Upper lobe of left lung (tissue), 6 donors: ENCODE results near the gene AMBP. TPM values are rescaled to one million over a fixed set of nuclear protein-coding genes. Genes with fewer than 3 reads are reported as not detected.

ENCODE experiments used
- ATAC-seq, 2 donors: fragments of 200-7000 bp; cut with Tn5 transposase; one replicate each; pipeline ENCODE4 v1.9.1; 2022; ENCODE audit warnings: mild to moderate bottlenecking in 2 of 2, moderate library complexity in 2 of 2; ENCODE audit not compliant: low FRiP score in 2 of 2
- DNase-seq, 2 donors: peaks; one replicate each; pipeline ENCODE4 v3.0.0-alpha.2; 2019 to 2020
- H3K27ac ChIP-seq, 4 donors: fragments of 200-600 bp; sonication (generic); one replicate each; pipeline ENCODE4 v1.5.1; 2016 to 2019
- H3K27me3 ChIP-seq, 4 donors: fragments of 200-600 bp; sonication (generic); one replicate each; pipeline ENCODE4 v1.5.1; 2017 to 2019
- H3K36me3 ChIP-seq, 4 donors: fragments of 200-600 bp; sonication (generic); one replicate each; pipeline ENCODE4 v1.5.1; 2016 to 2019
- H3K4me1 ChIP-seq, 4 donors: fragments of 200-600 bp; sonication (generic); one replicate each; pipeline ENCODE4 v1.5.1; 2018 to 2019
- H3K4me3 ChIP-seq, 4 donors: fragments of 200-600 bp; sonication (generic); one replicate each; pipeline ENCODE4 v1.5.1; 2017 to 2019; ENCODE audit warnings: mild to moderate bottlenecking in 2 of 4, moderate library complexity in 1 of 4
- H3K9me3 ChIP-seq, 4 donors: fragments of 200-600 bp; sonication (generic); one replicate each; pipeline ENCODE4 v1.5.1; 2018 to 2019
- CTCF ChIP-seq, 6 experiments: fragments of 450-650 bp in 4 of 6; fragments of 200-600 bp in 2 of 6; sonication (generic) in 2 of 6; IDR thresholded peaks; one replicate each; pipeline ENCODE4 v1.5.1; 2016 to 2019; ENCODE audit warnings: antibody characterized with exemption in 6 of 6
- EP300 ChIP-seq, 4 donors: sonication (generic); formaldehyde crosslinking; IDR thresholded peaks; one replicate each; pipeline ENCODE4 v1.5.1; 2017; ENCODE audit warnings: antibody characterized with exemption in 4 of 4, control low read depth in 2 of 4
- POLR2A ChIP-seq, 4 donors: fragments of 450-650 bp; IDR thresholded peaks; one replicate each; pipeline ENCODE4 v1.5.1; 2016 to 2017; ENCODE audit warnings: antibody characterized with exemption in 4 of 4, mild to moderate bottlenecking in 2 of 4
- POLR2AphosphoS5 ChIP-seq, 2 donors: sonication (generic); formaldehyde crosslinking; IDR thresholded peaks; one replicate each; pipeline ENCODE4 v1.5.1; 2017; ENCODE audit warnings: antibody characterized with exemption in 2 of 2
- WGBS, 2 donors: methylation state at CpG; one replicate each; pipeline ENCODE4 v1.1.5; 2017 to 2018; 5-methylcytosine and 5-hydroxymethylcytosine counted together
- total RNA-seq, 6 donors: library from RNA; depleted of rRNA in 4 of 6; stranded (reverse); fragments of >200 nt in 4 of 6; gene quantifications; one replicate each; pipeline versions ENCODE4 v1.1.0 to v1.2.1, GENCODE V29; 2016 to 2021
- donor health status: DM: no; HTN: no; CAD: no; lungs with moderate emphysema.
- donor health status: DM: no; HTN: yes; CAD: no; lungs with severe emphysema.

AMBP gene
- total RNA-seq, 6 donors from 2014 or later: 0.46 to 4.0 (median 3.1) TPM; not detected in 3

- no peak overlapping the region for H3K27ac ChIP-seq
- H3K36me3 ChIP-seq: peaks cover 0 to 38% (median 3%) of the 10 kb centered on the region in 4 donors
- whole genome bisulfite sequencing, 2 donors: 78 to 80% methylated on average over 12 of the region's 12 CpGs
- H3K4me1 ChIP-seq: no peaks in the 10 kb centered on the region
- TF ChIP-seq CTCF (IDR thresholded peaks at IDR 0.05) (no peak), POLR2A (IDR thresholded peaks at IDR 0.05) (no peak), POLR2AphosphoS5 (IDR thresholded peaks at IDR 0.05) (no peak), EP300 (IDR thresholded peaks at IDR 0.05) (no peak)
- H3K27me3 ChIP-seq: no peaks in the 10 kb centered on the region
- no peak for ATAC-seq
- DNase-seq: peak in 1 of 2 donors; percentile 11
- no peaks in the 10 kb centered on the region for H3K9me3 ChIP-seq
- H3K4me3 ChIP-seq: no peak overlapping the region
These were observed 48.6 kb downstream of the AMBP start for GRCh38 chr9:114029311-114030170.

- peaks cover 0 to 5% (median 0%) of the 10 kb centered on the region in 4 donors for H3K9me3 ChIP-seq
- H3K27ac ChIP-seq: no peak overlapping the region
- H3K27me3 ChIP-seq: no peaks in the 10 kb centered on the region
- no peaks in the 10 kb centered on the region for H3K4me1 ChIP-seq
- H3K36me3 ChIP-seq: peaks cover 0 to 30% (median 1%) of the 10 kb centered on the region in 4 donors
- 94 to 97% methylated on average over 19 to 22 of the region's 22 CpGs for WGBS, 2 donors
- TF ChIP-seq POLR2A (IDR thresholded peaks at IDR 0.05): no peak
- TF ChIP-seq CTCF (IDR thresholded peaks at IDR 0.05): no peak
- no peak for TF ChIP-seq POLR2AphosphoS5 (IDR thresholded peaks at IDR 0.05)
- no peak for TF ChIP-seq EP300 (IDR thresholded peaks at IDR 0.05)
- H3K4me3 ChIP-seq: no peak overlapping the region
- DNase-seq (peak; percentile 13 to 51), ATAC-seq (no peak)
These were observed 49.5 kb downstream of the AMBP start for GRCh38 chr9:114028646-114029045.

GRCh38 chr9:114027863-114028465 is 50.1 kb downstream of the AMBP start:
- ATAC-seq: no peak
- no peaks in the 10 kb centered on the region for H3K4me1 ChIP-seq
- peak in 1 of 2 donors; percentile 8 for DNase-seq
- H3K4me3 ChIP-seq: no peak overlapping the region
- H3K36me3 ChIP-seq: peaks cover 0 to 23% (median 1%) of the 10 kb centered on the region in 4 donors
- H3K27ac ChIP-seq: no peak overlapping the region
- TF ChIP-seq CTCF (IDR thresholded peaks at IDR 0.05): no peak
- TF ChIP-seq EP300 (IDR thresholded peaks at IDR 0.05): no peak
- TF ChIP-seq POLR2A (IDR thresholded peaks at IDR 0.05): no peak
- peaks cover under 1 to 6% (median 4%) of the 10 kb centered on the region in 4 donors for H3K9me3 ChIP-seq
- WGBS, 2 donors: 0 to 93% methylated on average over 1 to 4 of the region's 4 CpGs
- no peaks in the 10 kb centered on the region for H3K27me3 ChIP-seq

GRCh38 chr9:114027159-114027862 is 50.8 kb downstream of the AMBP start:
- DNase-seq: peak in 1 of 2 donors; percentile 21
- peaks cover 5 to 11% (median 8%) of the 10 kb centered on the region in 4 donors for H3K9me3 ChIP-seq
- H3K4me1 ChIP-seq: no peaks in the 10 kb centered on the region
- TF ChIP-seq EP300 (IDR thresholded peaks at IDR 0.05): no peak
- no peak for TF ChIP-seq POLR2AphosphoS5 (IDR thresholded peaks at IDR 0.05)
- no peak for TF ChIP-seq CTCF (IDR thresholded peaks at IDR 0.05)
- TF ChIP-seq POLR2A (IDR thresholded peaks at IDR 0.05): no peak
- WGBS, 2 donors: 84 to 87% methylated on average over 3 to 13 of the region's 13 CpGs
- H3K4me3 ChIP-seq: no peak overlapping the region
- ATAC-seq: peak in 1 of 2 donors; percentile 12
- H3K36me3 ChIP-seq: peaks cover 0 to 18% (median 1%) of the 10 kb centered on the region in 4 donors
- no peak overlapping the region for H3K27ac ChIP-seq
- no peaks in the 10 kb centered on the region for H3K27me3 ChIP-seq
